AG04450 (cell line): ENCODE results near the gene SMYD5. TPM values are rescaled to one million over a fixed set of nuclear protein-coding genes. Genes with fewer than 3 reads are reported as not detected.

Experiments used
- CTCF ChIA-PET: fragments of 300-600, 350-600 bp; formaldehyde crosslinking; extraction: SDS; loops from one replicate; lab custom pipeline; 2022; ENCODE audit warnings: antibody characterized with exemption, inconsistent platforms; lab: Charles Lee
- POLR2A ChIA-PET: fragments of 350-600 bp; formaldehyde crosslinking; extraction: SDS; loops from one replicate; lab custom pipeline; 2021; ENCODE audit warnings: antibody characterized with exemption, inconsistent platforms; lab: Yijun Ruan, JAX
- DNase-seq: peaks from one replicate; pipeline ENCODE4 v3.0.0-alpha.2; 2011; ENCODE audit warnings: low read depth, low spot score
- H3K27ac ChIP-seq: one replicate; pipeline ENCODE4 v1.5.1; 2012; ENCODE audit warnings: low read depth, low read length, control low read depth
- H3K27me3 ChIP-seq: one replicate; pipeline ENCODE4 v1.6.0; 2012; ENCODE audit warnings: low read length; ENCODE audit not compliant: control insufficient read depth, insufficient read depth
- H3K4me3 ChIP-seq: 2 replicates; pipeline ENCODE4 v1.5.1; 2011; ENCODE audit warnings: mild to moderate bottlenecking, low read depth, low read length, control low read depth
- H3K9me3 ChIP-seq: 2 replicates; pipeline ENCODE4 v1.5.1; 2012; ENCODE audit warnings: low read length; ENCODE audit not compliant: control insufficient read depth, insufficient read depth
- CTCF ChIP-seq: IDR thresholded peaks from 2 replicates; pipeline ENCODE4 v1.5.1; 2011; ENCODE audit warnings: low read depth, low read length, control low read depth, inconsistent platforms
- polyA plus RNA-seq: library from polyadenylated mRNA; depleted of rRNA; stranded (reverse); fragments of >200 nt; gene quantifications from 2 replicates; pipeline ENCODE4 v1.2.3, GENCODE V29; 2011

Gene SMYD5
- polyA plus RNA-seq, 1 experiment: 10.4 TPM

GRCh38 chr2:73205611-73206010 is 8.4 kb upstream of the SMYD5 start:
- Histone ChIP-seq H3K27me3 (peaks cover 45% of the 10 kb centered on the region), H3K9me3 (peaks cover 9% of the 10 kb centered on the region; the same call in 1 of the 2 replicates), H3K4me3 (no peak overlapping the region), H3K27ac (no peak overlapping the region)
- DNase-seq: no peak
- ChIA-PET POLR2A (no interaction called here), CTCF (no interaction called here)
- TF ChIP-seq CTCF: no peak

- TF ChIP-seq CTCF: no peak
- Histone ChIP-seq H3K4me3 (no peak overlapping the region), H3K27ac (no peak overlapping the region), H3K27me3 (peaks cover 24% of the 10 kb centered on the region), H3K9me3 (peaks cover under 1% of the 10 kb centered on the region; the same call in 1 of the 2 replicates)
- ChIA-PET CTCF (interaction anchor here (1.6 to 2.7 kb wide), 2 partner anchors 31 to 315 kb away, joined by 7 to 12 read pairs; no protein-coding TSS in a partner anchor), POLR2A (no interaction called here)
- DNase-seq: no peak
Observed at GRCh38 chr2:73208258-73208657, 5.8 kb upstream of the SMYD5 start.

- ChIA-PET POLR2A (interaction anchor here (0.6 kb wide), 1 partner anchor 24 kb away, joined by 3 read pairs; the partner anchor contains the start of gene CCT7), CTCF (interaction anchor here (1.6 to 4.3 kb wide), 4 partner anchors 31 to 317 kb away, joined by 5 to 45 read pairs (median 26); no protein-coding TSS in a partner anchor)
- no peak for TF ChIP-seq CTCF
- no peaks in the 10 kb centered on the region for H3K9me3 ChIP-seq
- H3K27me3 ChIP-seq: peaks cover 12% of the 10 kb centered on the region
- no peak for DNase-seq
- no peak overlapping the region for H3K4me3 ChIP-seq
- H3K27ac ChIP-seq: no peak overlapping the region
Observed at GRCh38 chr2:73210019-73210418, 4.0 kb upstream of the SMYD5 start.

- Histone ChIP-seq H3K4me3 (no peak overlapping the region), H3K27me3 (peaks cover 10% of the 10 kb centered on the region), H3K9me3 (no peaks in the 10 kb centered on the region), H3K27ac (no peak overlapping the region)
- CTCF ChIA-PET: interaction anchor here (1.2 to 4.3 kb wide), 5 partner anchors 31 to 318 kb away, joined by 3 to 45 read pairs (median 5); no protein-coding TSS in a partner anchor
- no peak for TF ChIP-seq CTCF
- POLR2A ChIA-PET: interaction anchor here (0.6 kb wide), 1 partner anchor 23 kb away, joined by 3 read pairs; the partner anchor contains the start of gene CCT7
- no peak for DNase-seq
Observed at GRCh38 chr2:73210696-73211095, 3.3 kb upstream of the SMYD5 start.

- ChIA-PET CTCF (interaction anchor here (0.6 to 4.3 kb wide), 28 partner anchors 9 to 324 kb away, joined by 3 to 45 read pairs (median 5); partner anchors contain the start of genes NOTO and PRADC1), POLR2A (interaction anchor here (1.0 to 1.8 kb wide), 5 partner anchors 9 to 35 kb away, joined by 3 to 7 read pairs (median 3); partner anchors contain the start of genes CCT7 and PRADC1)
- no peak for DNase-seq
- H3K27me3 ChIP-seq: peaks cover 4% of the 10 kb centered on the region
- no peak overlapping the region for H3K27ac ChIP-seq
- H3K4me3 ChIP-seq: no peak overlapping the region
- TF ChIP-seq CTCF: no peak
- H3K9me3 ChIP-seq: no peaks in the 10 kb centered on the region
Observed at GRCh38 chr2:73212098-73212447, 2.0 kb upstream of the SMYD5 start.
